HCT116 (cell line): ENCODE results near the gene PRKAG2. TPM values are rescaled to one million over a fixed set of nuclear protein-coding genes. Genes with fewer than 3 reads are reported as not detected.

Experiments used
- ATAC-seq: fragments of 200-7000 bp; cut with Tn5 transposase; 2 replicates; pipeline ENCODE4 v1.9.1; 2020; ENCODE audit warnings: mild to moderate bottlenecking, moderate library complexity
- BruUV-seq: library from RNA; stranded (reverse); fragments of 400-500 nt; replicated peaks from 2 replicates; lab custom pipeline; 2021; lab: Mats Ljungman, UMichigan
- CTCF ChIA-PET: fragments of 300-600 bp; sonication (Branson Sonifier 250); formaldehyde crosslinking; loops from one replicate; lab custom pipeline; 2021; ENCODE audit warnings: antibody characterized with exemption; lab: Charles Lee
- POLR2A ChIA-PET: fragments of 300-600, 350-600 bp; sonication (Branson Sonifier 250); formaldehyde crosslinking; loops from one replicate; lab custom pipeline; 2021; ENCODE audit warnings: antibody characterized with exemption; lab: Charles Lee
- RAD21 ChIA-PET, 2 experiments: fragments of 300-600 bp; sonication (Branson Sonifier 250); formaldehyde crosslinking; loops; one replicate each; lab custom pipeline; 2023; ENCODE audit warnings: low total read pairs in 2 of 2; ENCODE audit not compliant: uncharacterized antibody in 2 of 2, unreplicated experiment in 2 of 2, low non-redundant PET in 1 of 2; lab: Charles Lee
- DNase-seq: peaks from one replicate; pipeline ENCODE4 v3.0.0-alpha.2; 2010; ENCODE audit warnings: low read depth, low spot score
- H2AFZ ChIP-seq: fragments of 200-600 bp; shearing (Covaris generic), sonication (generic); 2 replicates; pipeline ENCODE4 v1.6.1; 2017; ENCODE audit warnings: low read depth, mixed run types, mixed read lengths, antibody characterized with exemption, low read length; ENCODE audit not compliant: poor library complexity, severe bottlenecking
- H3K27ac ChIP-seq: 2 replicates; pipeline ENCODE4 v1.5.1; 2012; ENCODE audit warnings: low read depth, low read length
- H3K27me3 ChIP-seq: fragments of 200-600 bp; sonication (generic); 2 replicates; pipeline ENCODE4 v1.6.1; 2016; ENCODE audit warnings: mixed run types, low read length, mixed read lengths; ENCODE audit not compliant: insufficient read depth
- H3K36me3 ChIP-seq, 2 experiments: fragments of 200-500 bp in 1 of 2; fragments of 200-600 bp in 1 of 2; sonication (Bioruptor generic) in 1 of 2; sonication (generic) in 1 of 2; 2 replicates each; pipeline versions ENCODE4 v1.5.1 to v1.6.1; 2014 to 2016; ENCODE audit warnings: low read length in 2 of 2, inconsistent platforms in 1 of 2, mixed read lengths in 1 of 2, mixed run types in 1 of 2; ENCODE audit not compliant: insufficient read depth in 2 of 2, control insufficient read depth in 1 of 2
- H3K4me1 ChIP-seq, 2 experiments: fragments of 200-600 bp in 1 of 2; sonication (generic) in 1 of 2; 2 replicates each; pipeline versions ENCODE4 v1.5.1 to v1.6.1; 2012 to 2017; ENCODE audit warnings: low read length in 2 of 2, inconsistent platforms in 1 of 2, mild to moderate bottlenecking in 1 of 2, mixed read lengths in 1 of 2, mixed run types in 1 of 2, moderate library complexity in 1 of 2; ENCODE audit not compliant: insufficient read depth in 2 of 2, control insufficient read depth in 1 of 2
- H3K4me2 ChIP-seq: fragments of 200-600 bp; sonication (generic); 2 replicates; pipeline ENCODE4 v1.6.1; 2017; ENCODE audit warnings: mixed run types, low read length, mixed read lengths
- H3K4me3 ChIP-seq, 2 experiments: fragments of 200-600 bp in 1 of 2; sonication (generic) in 1 of 2; replicated peaks in 1 of 2; 2 replicates each; pipeline ENCODE4 v1.5.1; 2011 to 2016; ENCODE audit warnings: low read length in 2 of 2, control low read depth in 1 of 2, low read depth in 1 of 2, mild to moderate bottlenecking in 1 of 2, mixed read lengths in 1 of 2, mixed run types in 1 of 2
- H3K79me2 ChIP-seq: fragments of 200-600 bp; sonication (generic); 2 replicates; pipeline ENCODE4 v1.6.1; 2017; ENCODE audit warnings: mild to moderate bottlenecking, mixed run types, low read length, moderate library complexity, mixed read lengths; ENCODE audit not compliant: insufficient read depth
- H3K9ac ChIP-seq: fragments of 200-600 bp; sonication (generic); 2 replicates; pipeline ENCODE4 v1.6.1; 2016; ENCODE audit warnings: low read length, mixed read lengths
- H3K9me2 ChIP-seq: fragments of 200-600 bp; sonication (generic), shearing (Covaris generic); 2 replicates; pipeline ENCODE4 v1.6.1; 2017; ENCODE audit warnings: mixed run types, mild to moderate bottlenecking, moderate library complexity; ENCODE audit not compliant: insufficient read depth
- H3K9me3 ChIP-seq, 2 experiments: fragments of 200-500 bp in 1 of 2; fragments of 200-600 bp in 1 of 2; sonication (Bioruptor generic) in 1 of 2; sonication (generic) in 1 of 2; 2 replicates each; pipeline ENCODE4 v1.6.1; 2014 to 2017; ENCODE audit warnings: low read length in 2 of 2, mixed read lengths in 2 of 2, inconsistent platforms in 1 of 2, low read depth in 1 of 2, mild to moderate bottlenecking in 1 of 2, mixed run types in 1 of 2, moderate library complexity in 1 of 2; ENCODE audit not compliant: control insufficient read depth in 1 of 2, insufficient read depth in 1 of 2
- H4K20me1 ChIP-seq: fragments of 200-600 bp; sonication (generic), shearing (Covaris generic); 2 replicates; pipeline ENCODE4 v1.6.1; 2017; ENCODE audit warnings: mixed run types, mild to moderate bottlenecking, moderate library complexity; ENCODE audit not compliant: insufficient read depth
- CEBPB ChIP-seq: IDR thresholded peaks from 2 replicates; pipeline ENCODE4 v1.6.1; 2012; ENCODE audit warnings: low read depth
- EGR1 ChIP-seq: IDR thresholded peaks from 2 replicates; pipeline ENCODE4 v1.6.1; 2012; ENCODE audit warnings: low read depth
- FOSL1 ChIP-seq: IDR thresholded peaks from 2 replicates; pipeline ENCODE4 v1.6.1; 2012; ENCODE audit warnings: low read depth
- POLR2AphosphoS5 ChIP-seq: IDR thresholded peaks from 2 replicates; pipeline ENCODE4 v1.6.1; 2011; ENCODE audit warnings: mild to moderate bottlenecking, low read depth, low read length, moderate library complexity
- RAD21 ChIP-seq: IDR thresholded peaks from 2 replicates; pipeline ENCODE4 v1.6.1; 2012; ENCODE audit warnings: low read depth, mild to moderate bottlenecking
- SP1 ChIP-seq: IDR thresholded peaks from 2 replicates; pipeline ENCODE4 v1.6.1; 2012; ENCODE audit warnings: low read depth
- SRF ChIP-seq: IDR thresholded peaks from 2 replicates; pipeline ENCODE4 v1.6.1; 2012; ENCODE audit warnings: low read depth
- ZBTB33 ChIP-seq: IDR thresholded peaks from 2 replicates; pipeline ENCODE4 v1.6.1; 2011; ENCODE audit warnings: mild to moderate bottlenecking, low read length, moderate library complexity; ENCODE audit not compliant: insufficient replicate concordance; ENCODE audit errors: extremely low read depth
- intact Hi-C: fragments of 100-400 bp; cut with micrococcal nuclease; formaldehyde crosslinking; loops from 2 replicates; pipeline ENCODE4 v1.10.0; 2022
- total RNA-seq: library from RNA; stranded (reverse); gene quantifications from one replicate; pipeline ENCODE4 v1.2.1, GENCODE V29; 2021; ENCODE audit not compliant: unreplicated experiment

PRKAG2 gene
- total RNA-seq, 1 experiment from 2014 or later = 23.6 TPM

GRCh38 chr7:151893405-151893923 is 16.5 kb upstream of the PRKAG2 start:
- POLR2A ChIA-PET = no interaction called here
- Histone ChIP-seq H2AFZ (no peak overlapping the region), H3K4me1 (peaks cover 0 to 22% of the 10 kb centered on the region in 2 experiments; a peak in 2 of 4 replicates), H3K4me2 (no peak overlapping the region), H3K9me3 (no peaks in the 10 kb centered on the region), H3K27ac (no peak overlapping the region), H4K20me1 (no peaks in the 10 kb centered on the region), H3K4me3 (no peak overlapping the region), H3K79me2 (no peaks in the 10 kb centered on the region), H3K36me3 (no peaks in the 10 kb centered on the region), H3K9ac (no peak overlapping the region), H3K27me3 (peaks cover 20% of the 10 kb centered on the region; the same call in 1 of the 2 replicates), H3K9me2 (no peaks in the 10 kb centered on the region)
- CTCF ChIA-PET = no interaction called here
- BruUV-seq = no TSS peak
- ATAC-seq (no peak), DNase-seq (no peak)
- TF ChIP-seq SRF = no peak
- no peak for TF ChIP-seq POLR2AphosphoS5
- RAD21 ChIA-PET = no interaction called here
- intact Hi-C loops = no loop called here

GRCh38 chr7:151891753-151892152 is 14.8 kb upstream of the PRKAG2 start:
- Histone ChIP-seq H3K27ac (no peak overlapping the region), H4K20me1 (no peaks in the 10 kb centered on the region), H3K9ac (no peak overlapping the region), H3K9me3 (no peaks in the 10 kb centered on the region), H3K27me3 (peaks cover 27% of the 10 kb centered on the region; the same call in 1 of the 2 replicates), H3K4me3 (no peak overlapping the region), H3K4me2 (no peak overlapping the region), H3K79me2 (no peaks in the 10 kb centered on the region), H3K4me1 (peaks cover 3 to 16% of the 10 kb centered on the region in 2 experiments; a peak in 2 of 4 replicates), H2AFZ (no peak overlapping the region), H3K36me3 (no peaks in the 10 kb centered on the region), H3K9me2 (no peaks in the 10 kb centered on the region)
- ChIA-PET CTCF (no interaction called here), RAD21 (no interaction called here), POLR2A (no interaction called here)
- DNase-seq (no peak), ATAC-seq (no peak)
- no peak for TF ChIP-seq ZBTB33
- no peak for TF ChIP-seq RAD21
- TF ChIP-seq SP1 = no peak
- TF ChIP-seq CEBPB = no peak
- no peak for TF ChIP-seq FOSL1
- TF ChIP-seq EGR1 = no peak
- intact Hi-C loops = no loop called here
- no TSS peak for BruUV-seq
